ENCODE measurements around the gene CNPY3.
"Not testable (repeated sequence)": the region's sequence is repeated elsewhere in the genome, so short reads cannot be mapped to it uniquely, and the experiment has no call there.

Gene CNPY3

GRCh38 chr6:42915732-42916131, 13.5 kb upstream of the CNPY3 start, which contains the start of gene PTCRA:
Gene PTCRA, plus strand, starts transcription at chr6:42916053. Its CDS starts 17 bp downstream, at chr6:42916070.
- DNase-seq (ENCODE audit: low spot score): no peak

GRCh38 chr6:42916288-42916687, 13.0 kb upstream of the CNPY3 start:
- no peak for DNase-seq (ENCODE audit: low spot score)

- no peak for DNase-seq (ENCODE audit: low spot score)
Measured at GRCh38 chr6:42921801-42922200, 7.5 kb upstream of the CNPY3 start.

GRCh38 chr6:42923666-42924065, 5.6 kb upstream of the CNPY3 start:
- no peak for DNase-seq (ENCODE audit: low spot score)

- DNase-seq (ENCODE audit: low spot score): no peak
Measured at GRCh38 chr6:42925248-42925857, 3.9 kb upstream of the CNPY3 start.

- DNase-seq (ENCODE audit: low spot score): no peak
Measured at GRCh38 chr6:42929821-42930360, 611 bp downstream of the CNPY3 start.

GRCh38 chr6:42932412-42932811, 3.1 kb downstream of the CNPY3 start:
- no peak for DNase-seq (ENCODE audit: low spot score)

- no peak for DNase-seq (ENCODE audit: low spot score)
Measured at GRCh38 chr6:42933205-42933604, 3.9 kb downstream of the CNPY3 start.

GRCh38 chr6:42935322-42935721, 6.0 kb downstream of the CNPY3 start:
- no peak for DNase-seq (ENCODE audit: low spot score)

- no peak for DNase-seq (ENCODE audit: low spot score)
Measured at GRCh38 chr6:42936398-42936797, 7.1 kb downstream of the CNPY3 start.

- no peak for DNase-seq (ENCODE audit: low spot score)
Measured at GRCh38 chr6:42937548-42938427, 8.5 kb downstream of the CNPY3 start.

GRCh38 chr6:42938428-42938796, 9.1 kb downstream of the CNPY3 start:
- DNase-seq (ENCODE audit: low spot score): no peak

- no peak for DNase-seq (ENCODE audit: low spot score)
Measured at GRCh38 chr6:42938987-42939809, 9.9 kb downstream of the CNPY3 start.

GRCh38 chr6:42939810-42940167, 10.5 kb downstream of the CNPY3 start:
- DNase-seq (ENCODE audit: low spot score): no peak

GRCh38 chr6:42940493-42941045, 11.3 kb downstream of the CNPY3 start:
- no peak for DNase-seq (ENCODE audit: low spot score)

- DNase-seq (ENCODE audit: low spot score): not testable (repeated sequence)
Measured at GRCh38 chr6:42941356-42941755, 12.1 kb downstream of the CNPY3 start.

GRCh38 chr6:42942444-42942843, 13.2 kb downstream of the CNPY3 start:
- DNase-seq (ENCODE audit: low spot score): no peak

- DNase-seq (ENCODE audit: low spot score): no peak
Measured at GRCh38 chr6:42947950-42948349, 18.7 kb downstream of the CNPY3 start.

GRCh38 chr6:42952389-42952788, 23.1 kb downstream of the CNPY3 start:
- DNase-seq (ENCODE audit: low spot score): no peak

- not testable (repeated sequence) for DNase-seq (ENCODE audit: low spot score)
Measured at GRCh38 chr6:42954405-42954804, 25.1 kb downstream of the CNPY3 start.

- no peak for DNase-seq (ENCODE audit: low spot score)
Measured at GRCh38 chr6:42958125-42958524, 28.8 kb downstream of the CNPY3 start.

GRCh38 chr6:42959917-42960242, 30.6 kb downstream of the CNPY3 start:
- no peak for DNase-seq (ENCODE audit: low spot score)

Data from SK-N-DZ (cell line).